ENCODE measurements around the gene PLCB2. TPM values are rescaled to one million over a fixed set of nuclear protein-coding genes. Genes with fewer than 3 reads are reported as not detected.

The PLCB2 gene
- total and polyA plus RNA-seq, 9 of the 15 experiments (the other 6 are each of a cell fraction or from before 2014, with no cell fraction given) = 0.37 to 12.3 (median 8.0) TPM

DNA sequence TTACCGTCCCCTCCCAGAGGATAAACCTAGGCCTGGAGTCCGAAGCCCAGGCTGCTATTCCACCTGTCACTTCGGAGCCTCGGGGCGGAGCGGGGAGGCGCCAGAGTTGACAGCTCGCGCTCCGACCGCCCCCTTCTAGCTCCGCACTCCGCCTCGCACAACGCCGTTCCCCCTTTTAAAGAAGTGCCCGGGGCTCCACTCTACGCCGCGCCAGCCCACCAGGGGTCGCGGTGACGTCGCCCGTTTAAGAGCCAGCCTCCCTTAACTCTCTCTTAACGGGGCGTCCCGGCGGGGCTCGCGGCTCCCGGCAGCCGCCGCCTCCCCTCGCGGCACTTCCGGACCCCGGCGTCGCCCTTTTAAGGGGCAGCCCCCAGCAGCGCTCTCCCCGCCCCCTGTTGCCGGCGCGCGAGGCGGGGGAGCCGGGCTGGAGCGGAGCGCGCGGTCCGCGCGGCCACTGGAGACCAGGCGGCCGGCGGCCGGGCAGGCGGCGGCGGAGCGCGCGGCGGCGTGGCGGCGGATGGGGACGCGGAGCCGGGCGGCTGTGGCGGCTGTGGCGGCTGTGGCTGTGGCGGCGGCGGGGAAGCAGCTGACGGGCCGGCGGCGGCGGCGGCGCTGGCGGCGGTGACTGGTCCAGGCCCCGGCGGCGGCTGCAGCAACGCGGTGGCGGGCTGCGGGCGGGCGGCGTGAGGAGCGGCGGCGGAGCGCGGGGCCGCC lies 15.7 kb upstream of the PLCB2 start, which contains the start of gene INAFM2 (continued):
- TF ChIP-seq E2F3 (CRISPR knock-in tag; IDR thresholded peaks at IDR 0.05) (no peak), SMAD3 (CRISPR knock-in tag; conservative IDR thresholded peaks at IDR 0.05) (no peak), FOXA3 (CRISPR knock-in tag; conservative IDR thresholded peaks at IDR 0.05 in 1 of 2, IDR thresholded peaks at IDR 0.05 in 1 of 2) (peak in 1 of 2 experiments; percentile 81; a peak in 2 of 4 replicates), HMBOX1 (IDR thresholded peaks at IDR 0.05) (no peak), ZNF23 (CRISPR knock-in tag; IDR thresholded peaks at IDR 0.05) (no peak), SMARCB1 (IDR thresholded peaks at IDR 0.05; ENCODE audit: insufficient read length, low read depth) (no peak), ZNF316 (IDR thresholded peaks at IDR 0.05) (no peak)
- TF ChIP-seq, protein P1, sequence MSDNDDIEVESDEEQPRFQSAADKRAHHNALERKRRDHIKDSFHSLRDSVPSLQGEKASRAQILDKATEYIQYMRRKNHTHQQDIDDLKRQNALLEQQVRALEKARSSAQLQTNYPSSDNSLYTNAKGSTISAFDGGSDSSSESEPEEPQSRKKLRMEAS (CRISPR knock-in tag; IDR thresholded peaks at IDR 0.05) = peak; percentile 98
- TF ChIP-seq, protein P2, sequence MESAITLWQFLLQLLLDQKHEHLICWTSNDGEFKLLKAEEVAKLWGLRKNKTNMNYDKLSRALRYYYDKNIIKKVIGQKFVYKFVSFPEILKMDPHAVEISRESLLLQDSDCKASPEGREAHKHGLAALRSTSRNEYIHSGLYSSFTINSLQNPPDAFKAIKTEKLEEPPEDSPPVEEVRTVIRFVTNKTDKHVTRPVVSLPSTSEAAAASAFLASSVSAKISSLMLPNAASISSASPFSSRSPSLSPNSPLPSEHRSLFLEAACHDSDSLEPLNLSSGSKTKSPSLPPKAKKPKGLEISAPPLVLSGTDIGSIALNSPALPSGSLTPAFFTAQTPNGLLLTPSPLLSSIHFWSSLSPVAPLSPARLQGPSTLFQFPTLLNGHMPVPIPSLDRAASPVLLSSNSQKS (CRISPR knock-in tag; IDR thresholded peaks at IDR 0.05) = no peak
- TF ChIP-seq, protein P3, sequence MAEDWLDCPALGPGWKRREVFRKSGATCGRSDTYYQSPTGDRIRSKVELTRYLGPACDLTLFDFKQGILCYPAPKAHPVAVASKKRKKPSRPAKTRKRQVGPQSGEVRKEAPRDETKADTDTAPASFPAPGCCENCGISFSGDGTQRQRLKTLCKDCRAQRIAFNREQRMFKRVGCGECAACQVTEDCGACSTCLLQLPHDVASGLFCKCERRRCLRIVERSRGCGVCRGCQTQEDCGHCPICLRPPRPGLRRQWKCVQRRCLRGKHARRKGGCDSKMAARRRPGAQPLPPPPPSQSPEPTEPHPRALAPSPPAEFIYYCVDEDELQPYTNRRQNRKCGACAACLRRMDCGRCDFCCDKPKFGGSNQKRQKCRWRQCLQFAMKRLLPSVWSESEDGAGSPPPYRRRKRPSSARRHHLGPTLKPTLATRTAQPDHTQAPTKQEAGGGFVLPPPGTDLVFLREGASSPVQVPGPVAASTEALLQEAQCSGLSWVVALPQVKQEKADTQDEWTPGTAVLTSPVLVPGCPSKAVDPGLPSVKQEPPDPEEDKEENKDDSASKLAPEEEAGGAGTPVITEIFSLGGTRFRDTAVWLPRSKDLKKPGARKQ (CRISPR knock-in tag; IDR thresholded peaks at IDR 0.05) = no peak
- TF ChIP-seq, protein P4, sequence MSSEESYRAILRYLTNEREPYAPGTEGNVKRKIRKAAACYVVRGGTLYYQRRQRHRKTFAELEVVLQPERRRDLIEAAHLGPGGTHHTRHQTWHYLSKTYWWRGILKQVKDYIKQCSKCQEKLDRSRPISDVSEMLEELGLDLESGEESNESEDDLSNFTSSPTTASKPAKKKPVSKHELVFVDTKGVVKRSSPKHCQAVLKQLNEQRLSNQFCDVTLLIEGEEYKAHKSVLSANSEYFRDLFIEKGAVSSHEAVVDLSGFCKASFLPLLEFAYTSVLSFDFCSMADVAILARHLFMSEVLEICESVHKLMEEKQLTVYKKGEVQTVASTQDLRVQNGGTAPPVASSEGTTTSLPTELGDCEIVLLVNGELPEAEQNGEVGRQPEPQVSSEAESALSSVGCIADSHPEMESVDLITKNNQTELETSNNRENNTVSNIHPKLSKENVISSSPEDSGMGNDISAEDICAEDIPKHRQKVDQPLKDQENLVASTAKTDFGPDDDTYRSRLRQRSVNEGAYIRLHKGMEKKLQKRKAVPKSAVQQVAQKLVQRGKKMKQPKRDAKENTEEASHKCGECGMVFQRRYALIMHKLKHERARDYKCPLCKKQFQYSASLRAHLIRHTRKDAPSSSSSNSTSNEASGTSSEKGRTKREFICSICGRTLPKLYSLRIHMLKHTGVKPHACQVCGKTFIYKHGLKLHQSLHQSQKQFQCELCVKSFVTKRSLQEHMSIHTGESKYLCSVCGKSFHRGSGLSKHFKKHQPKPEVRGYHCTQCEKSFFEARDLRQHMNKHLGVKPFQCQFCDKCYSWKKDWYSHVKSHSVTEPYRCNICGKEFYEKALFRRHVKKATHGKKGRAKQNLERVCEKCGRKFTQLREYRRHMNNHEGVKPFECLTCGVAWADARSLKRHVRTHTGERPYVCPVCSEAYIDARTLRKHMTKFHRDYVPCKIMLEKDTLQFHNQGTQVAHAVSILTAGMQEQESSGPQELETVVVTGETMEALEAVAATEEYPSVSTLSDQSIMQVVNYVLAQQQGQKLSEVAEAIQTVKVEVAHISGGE (CRISPR knock-in tag; IDR thresholded peaks at IDR 0.05) = peak in 1 of 3 experiments; percentile 54; a peak in 1 of 6 replicates
